NCI-H345 (cell line): ENCODE results near the gene MSN.
"Not testable (repeated sequence)": the region's sequence is repeated elsewhere in the genome, so short reads cannot be mapped to it uniquely, and the experiment has no call there.

Experiments
- DNase-seq: peaks from one replicate; lab custom pipeline; 2025; lab: John Stamatoyannopoulos, UW

MSN gene

GRCh38 chrX:65720381-65720964 lies 53.0 kb downstream of the MSN start:
- no peak for DNase-seq

- DNase-seq = no peak
Observed at GRCh38 chrX:65723706-65724105, 56.3 kb downstream of the MSN start.

- no peak for DNase-seq
Observed at GRCh38 chrX:65726715-65727114, 59.3 kb downstream of the MSN start.

GRCh38 chrX:65731684-65732289 lies 64.3 kb downstream of the MSN start:
- DNase-seq = no peak

GRCh38 chrX:65740909-65741308 lies 73.5 kb downstream of the MSN start:
- DNase-seq = no peak

GRCh38 chrX:65741823-65742222 lies 74.4 kb downstream of the MSN start:
- DNase-seq = no peak

- DNase-seq = no peak
Observed at GRCh38 chrX:65744965-65745364, 77.5 kb downstream of the MSN start.

GRCh38 chrX:65745427-65745826 lies 78.0 kb downstream of the MSN start:
- no peak for DNase-seq

- no peak for DNase-seq
Observed at GRCh38 chrX:65745992-65746391, 78.5 kb downstream of the MSN start.

GRCh38 chrX:65750674-65751469 lies 83.4 kb downstream of the MSN start:
- DNase-seq = no peak

GRCh38 chrX:65751519-65751918 lies 84.1 kb downstream of the MSN start:
- DNase-seq = no peak

- DNase-seq = no peak
Observed at GRCh38 chrX:65752294-65752693, 84.8 kb downstream of the MSN start.

GRCh38 chrX:65755786-65756185 lies 88.3 kb downstream of the MSN start:
- DNase-seq = no peak

- DNase-seq = no peak
Observed at GRCh38 chrX:65757943-65758342, 90.5 kb downstream of the MSN start.

GRCh38 chrX:65758505-65758904 lies 91.1 kb downstream of the MSN start:
- DNase-seq = no peak

- not testable (repeated sequence) for DNase-seq
Observed at GRCh38 chrX:65759525-65759924, 92.1 kb downstream of the MSN start.

- DNase-seq = no peak
Observed at GRCh38 chrX:65769564-65770292, 102.3 kb downstream of the MSN start.

- DNase-seq = no peak
Observed at GRCh38 chrX:65772842-65773241, 105.4 kb downstream of the MSN start.

GRCh38 chrX:65781845-65782244 lies 114.4 kb downstream of the MSN start:
- no peak for DNase-seq

GRCh38 chrX:65783746-65784145 lies 116.3 kb downstream of the MSN start:
- no peak for DNase-seq
